ENCODE measurements around the gene IGSF21.

IGSF21 gene

DNA sequence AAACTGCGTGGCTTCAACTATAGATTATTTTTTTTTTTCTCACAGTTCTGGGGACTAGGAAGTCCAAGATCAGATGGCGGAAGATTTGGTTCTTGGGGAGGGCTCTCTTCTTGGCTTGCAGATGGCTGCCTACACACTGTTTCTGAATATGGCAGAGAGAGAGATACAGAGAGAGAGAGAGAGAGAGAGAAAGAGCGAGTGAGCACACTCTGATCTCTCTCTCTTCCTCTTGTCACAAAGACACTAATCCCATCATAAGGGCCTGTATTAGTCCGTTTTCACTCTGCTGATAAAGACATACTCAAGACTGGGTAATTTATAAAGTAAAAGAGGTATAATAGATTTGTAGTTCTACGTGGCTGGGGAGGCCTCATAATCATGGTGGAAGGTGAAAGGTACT, 79.5 kb downstream of the IGSF21 start:
- DNase-seq: no peak

DNA sequence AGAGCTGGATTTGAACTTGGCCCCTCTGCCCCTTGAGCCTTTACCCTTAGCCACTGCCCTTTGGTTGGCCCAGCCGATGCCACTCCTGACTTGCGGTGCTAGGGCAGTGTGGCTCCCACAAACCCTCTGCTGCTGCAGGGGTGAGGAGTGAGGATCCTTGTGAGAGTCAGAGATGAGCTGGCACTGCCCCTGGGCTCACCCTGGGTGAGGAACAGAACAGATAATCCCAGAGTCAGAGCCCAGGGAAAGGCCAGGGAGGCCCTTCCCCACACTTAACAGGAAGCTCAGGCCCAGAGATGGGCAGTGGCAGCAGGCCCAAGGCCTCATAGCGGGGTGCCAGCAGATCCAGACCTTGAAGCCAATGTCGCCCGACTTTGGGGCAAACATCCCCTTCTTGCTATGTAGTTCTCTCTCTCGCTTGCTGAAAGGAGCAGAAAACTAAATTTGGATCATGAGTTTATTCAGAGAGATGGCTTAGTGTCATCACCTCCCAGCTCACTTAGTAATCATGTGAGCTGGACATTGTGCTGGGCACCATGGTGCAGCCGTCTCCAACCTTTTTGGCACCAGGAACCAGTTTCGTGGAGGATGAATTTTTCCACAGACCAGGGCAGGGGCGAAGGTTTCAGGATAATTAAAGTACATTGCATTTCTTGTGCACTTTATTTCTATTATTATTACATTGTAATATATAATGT, 81.4 kb downstream of the IGSF21 start:
- DNase-seq: no peak

GRCh38 chr1:18190598-18190997, 83.0 kb downstream of the IGSF21 start:
- DNase-seq: no peak

DNA sequence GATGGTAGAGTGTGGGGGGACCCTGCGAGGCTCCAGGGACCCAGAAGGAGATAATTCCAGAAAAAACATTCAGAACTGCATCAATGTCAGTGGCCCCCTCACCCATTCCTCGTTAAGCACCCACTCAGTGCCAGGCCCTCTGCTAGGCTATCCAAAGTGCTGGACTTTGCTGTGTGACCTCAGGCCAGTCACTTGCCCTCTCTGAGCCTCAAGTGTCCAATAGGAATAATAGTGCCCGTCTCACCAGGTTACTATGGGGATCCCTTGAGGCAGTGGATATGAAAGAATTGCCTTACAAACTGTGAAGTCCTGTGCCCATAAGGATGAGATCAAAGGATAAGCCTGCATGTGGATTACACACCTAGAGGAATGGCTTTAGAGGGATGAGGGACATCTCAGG, 83.4 kb downstream of the IGSF21 start:
- DNase-seq: no peak

GRCh38 chr1:18191481-18192155, 84.0 kb downstream of the IGSF21 start:
- DNase-seq: no peak

DNA sequence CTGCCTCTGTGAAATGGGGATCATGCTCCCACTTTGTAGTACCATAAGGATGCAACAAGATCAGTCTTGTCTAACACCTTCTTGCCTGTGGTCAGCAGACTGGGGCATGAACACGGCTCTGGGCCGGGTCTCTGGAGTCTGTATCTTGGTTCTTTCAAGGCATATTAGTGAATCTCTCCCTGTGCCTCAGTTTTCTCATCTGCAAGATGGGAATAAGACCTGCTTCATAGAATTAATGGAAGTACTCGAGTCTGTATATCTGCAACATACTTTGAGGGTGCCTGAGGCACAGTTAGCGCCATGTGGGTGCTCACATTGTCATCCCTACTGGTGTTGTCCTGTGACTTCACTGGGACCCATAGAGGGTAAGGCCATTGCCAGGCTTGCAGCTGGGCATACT, 84.6 kb downstream of the IGSF21 start:
- DNase-seq: no peak

- DNase-seq: no peak
Observed at GRCh38 chr1:18192974-18193373, 85.4 kb downstream of the IGSF21 start.

- no peak for DNase-seq
Observed at GRCh38 chr1:18197299-18197698, 89.7 kb downstream of the IGSF21 start.

DNA sequence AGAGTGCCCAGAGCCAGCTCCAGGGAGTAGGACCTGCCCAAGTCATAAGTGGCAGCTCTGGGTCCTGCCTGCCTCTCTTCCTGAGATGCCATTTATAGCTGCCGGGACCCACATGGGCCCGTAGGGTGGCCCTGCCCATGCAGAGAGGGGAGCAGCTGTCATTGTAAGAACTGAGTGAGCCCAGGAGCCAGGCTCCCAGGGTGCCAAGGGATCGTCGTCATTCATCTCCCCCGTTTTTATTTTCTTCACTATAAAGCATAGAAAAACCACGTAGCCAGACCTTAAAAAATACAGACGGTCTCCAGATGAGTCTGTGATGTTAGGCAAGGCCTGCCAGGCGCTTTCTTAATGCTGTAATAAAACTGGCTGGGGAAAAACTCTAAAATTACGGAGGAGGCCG, 90.7 kb downstream of the IGSF21 start:
- DNase-seq: no peak

- no peak for DNase-seq
Observed at GRCh38 chr1:18199462-18199861, 91.9 kb downstream of the IGSF21 start.

DNA sequence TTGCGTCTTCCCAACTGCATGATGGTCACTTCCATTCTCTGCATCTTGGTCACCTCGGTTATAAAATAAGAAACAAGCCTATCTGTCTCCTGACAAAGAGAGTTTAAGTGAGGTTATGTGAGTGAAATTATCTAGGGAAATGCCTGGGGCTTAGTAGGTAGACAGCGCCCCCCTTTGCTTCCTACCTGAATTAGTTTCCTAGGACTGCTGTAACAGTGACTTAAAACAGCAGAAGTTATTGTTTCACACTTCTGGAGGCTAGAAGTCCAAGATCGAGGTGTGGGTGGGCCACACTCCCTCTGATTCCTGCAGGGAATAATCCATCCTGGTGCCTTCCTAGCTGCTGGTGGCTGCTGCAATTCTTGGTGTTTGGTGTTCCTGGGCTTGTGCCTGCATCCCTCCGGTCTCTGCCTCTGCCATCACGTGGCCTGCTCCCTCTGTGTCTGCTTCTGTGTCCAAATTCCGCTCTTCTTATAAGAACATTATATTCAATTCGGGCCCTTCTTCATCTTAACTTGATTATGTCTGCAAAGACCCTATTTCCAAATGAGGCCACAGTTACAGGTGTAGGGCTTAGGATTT, 92.6 kb downstream of the IGSF21 start:
- DNase-seq: peak in 2 of 3 donors; percentile 32 to 39

DNA sequence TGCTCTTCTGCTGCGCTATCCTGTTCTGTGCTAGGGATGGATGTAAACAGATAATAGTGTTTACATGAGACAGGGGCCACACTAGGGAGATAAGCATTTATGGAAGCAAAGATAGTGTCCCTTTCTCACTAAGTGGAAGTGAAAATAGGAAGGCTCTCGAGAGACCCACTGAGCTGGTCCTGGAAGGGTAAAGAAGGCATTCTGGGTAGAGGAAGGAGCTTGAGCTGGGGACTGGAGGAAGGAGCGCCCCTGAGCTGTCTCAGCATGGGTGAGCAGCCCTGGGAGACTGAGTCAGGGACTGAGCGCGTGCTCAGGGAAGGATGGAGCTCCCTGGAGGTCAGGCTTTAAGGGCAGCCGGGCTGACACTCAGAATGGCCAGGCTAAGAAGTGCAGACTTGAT, 93.3 kb downstream of the IGSF21 start:
- DNase-seq: no peak

DNA sequence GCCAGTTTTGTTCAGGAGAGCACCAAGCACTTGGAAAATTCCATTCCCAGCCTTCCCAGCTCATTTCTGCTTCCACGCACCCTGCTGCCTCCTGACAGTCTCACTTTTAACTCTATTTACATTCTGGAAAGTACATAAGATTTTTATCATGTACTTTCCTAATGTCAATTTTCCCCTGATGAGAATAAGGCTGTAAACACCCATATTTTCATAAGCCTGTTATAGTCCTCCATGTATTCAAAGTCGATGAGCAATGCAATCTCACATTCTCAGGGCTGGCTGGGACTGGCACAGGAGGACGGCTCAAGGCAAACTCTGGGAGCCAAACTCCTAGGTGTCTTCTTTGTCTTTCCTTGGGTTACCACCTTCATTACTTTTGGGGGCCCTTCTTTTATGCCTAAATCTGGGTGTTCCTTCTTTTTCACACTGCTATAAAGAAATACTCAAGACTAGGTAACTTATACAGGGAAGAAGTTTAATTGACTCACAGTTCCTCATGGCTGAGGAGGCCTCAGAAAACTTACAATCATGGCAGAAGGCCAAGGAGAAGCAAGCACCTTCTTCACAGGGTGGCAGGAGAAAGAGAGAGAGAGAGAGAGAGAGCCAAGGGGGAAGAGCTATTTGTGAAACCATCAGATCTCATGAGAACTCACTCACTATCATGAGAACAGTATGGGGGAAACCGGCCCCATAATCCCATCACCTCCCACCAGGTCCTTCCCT, 94.6 kb downstream of the IGSF21 start:
- DNase-seq: no peak

- no peak for DNase-seq
Observed at GRCh38 chr1:18203645-18204044, 96.0 kb downstream of the IGSF21 start.

DNA sequence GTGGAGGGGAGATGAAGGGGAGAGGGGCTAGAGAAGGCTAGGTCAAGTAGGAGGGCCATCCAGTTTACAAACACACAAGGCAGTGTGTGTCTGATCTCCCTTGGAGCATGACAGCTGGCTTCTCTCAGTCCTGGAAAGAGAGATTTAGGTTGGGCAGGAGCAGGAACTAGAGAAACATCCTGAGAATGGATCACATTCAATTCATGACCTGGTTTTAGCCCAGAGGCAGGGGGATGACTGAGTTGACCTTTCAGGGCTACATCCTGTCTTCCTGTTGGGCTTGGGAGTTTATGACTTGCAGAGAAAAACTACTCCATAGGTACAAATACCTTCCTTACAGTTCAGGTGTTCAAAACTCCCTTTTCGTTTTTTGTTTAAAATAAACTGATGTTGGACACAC, 97.0 kb downstream of the IGSF21 start:
- DNase-seq: no peak

DNA sequence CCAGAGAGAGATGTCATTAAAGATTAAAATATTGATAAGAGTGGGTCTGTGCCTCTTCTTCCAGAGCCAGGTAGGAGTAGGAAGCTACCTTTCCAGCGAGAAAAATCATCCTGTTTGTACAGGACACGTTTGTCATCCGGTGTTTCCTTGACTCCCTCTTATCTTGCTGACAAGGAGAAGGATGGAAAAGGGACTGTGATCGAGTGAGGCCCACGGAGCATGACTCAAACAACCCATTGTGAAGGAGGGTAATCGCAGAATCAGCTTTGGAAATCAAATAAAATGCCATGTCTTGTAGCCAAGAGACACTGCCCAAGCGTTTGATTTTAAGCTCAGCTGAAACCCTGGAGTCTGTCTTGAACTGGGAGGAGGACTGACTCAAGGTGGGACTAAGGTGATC, 97.7 kb downstream of the IGSF21 start:
- DNase-seq: no peak

DNA sequence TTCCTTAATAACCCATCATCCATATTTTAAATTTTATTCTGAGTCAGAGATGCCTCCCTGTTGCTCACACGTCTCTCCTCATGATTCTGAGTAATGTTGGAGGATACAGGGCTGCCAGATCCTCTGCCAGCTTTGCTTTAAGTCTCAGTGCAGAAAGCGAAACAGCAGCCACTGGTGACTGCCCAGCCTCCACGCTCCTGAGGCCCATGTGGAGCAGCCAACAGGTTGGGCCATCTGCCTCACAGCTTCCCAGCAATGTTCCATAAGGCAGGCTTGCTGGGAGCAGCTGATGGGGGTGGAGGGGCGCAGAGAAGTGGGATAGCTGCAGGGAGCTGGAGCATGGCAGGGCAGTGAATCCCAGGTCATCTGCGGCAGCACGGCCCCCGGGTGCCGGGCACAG, 104.2 kb downstream of the IGSF21 start:
- no peak for DNase-seq

- peak; percentile 49 to 74 (median 74) for DNase-seq
Observed at GRCh38 chr1:18217398-18218043, 109.9 kb downstream of the IGSF21 start.

DNA sequence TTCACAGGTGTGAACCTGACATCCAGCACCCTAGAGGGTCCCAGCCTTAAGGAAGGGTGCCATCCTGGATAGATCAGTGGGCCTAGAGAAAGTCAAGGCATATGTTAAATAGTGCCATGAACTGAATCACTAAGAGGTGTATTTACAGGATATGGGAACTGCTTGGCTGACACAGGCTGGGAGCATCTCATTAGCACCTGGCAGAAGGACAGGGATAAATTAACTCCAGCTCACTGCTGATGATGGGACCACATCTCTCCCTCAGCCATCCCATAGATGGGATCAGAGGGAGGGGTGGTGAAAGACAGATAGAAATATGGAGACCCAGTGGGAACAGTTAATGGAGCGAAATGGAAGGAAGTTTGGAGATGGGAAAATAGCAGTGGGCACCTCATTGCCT, 122.0 kb downstream of the IGSF21 start:
- DNase-seq: no peak

- no peak for DNase-seq
Observed at GRCh38 chr1:18230321-18230720, 122.7 kb downstream of the IGSF21 start.

DNA sequence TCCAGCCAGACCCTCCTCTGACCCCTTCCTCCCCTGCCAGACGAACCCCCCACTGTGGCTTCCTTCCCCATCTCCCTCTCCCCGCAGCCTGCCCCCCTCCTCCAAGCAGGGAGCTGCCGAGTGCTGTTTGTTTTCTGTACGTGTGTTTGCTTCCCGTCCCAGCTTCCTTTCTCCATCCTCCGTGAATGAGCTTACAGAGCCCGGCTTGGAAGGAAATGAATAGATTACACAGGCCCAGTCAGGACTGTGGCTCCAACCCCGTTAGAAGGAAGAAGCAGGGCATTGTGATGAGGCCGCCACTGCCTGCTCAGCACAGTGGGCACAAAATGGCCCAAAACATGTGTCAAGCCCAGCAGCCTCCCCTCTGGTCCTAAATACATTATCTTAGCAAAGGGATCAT, 123.2 kb downstream of the IGSF21 start:
- DNase-seq: no peak

- DNase-seq: peak in 2 of 3 donors; percentile 16 to 20
Observed at GRCh38 chr1:18232052-18232451, 124.5 kb downstream of the IGSF21 start.

- no peak for DNase-seq
Observed at GRCh38 chr1:18233176-18233864, 125.7 kb downstream of the IGSF21 start.

All from suppressor macrophage treated with lipopolysaccharide for 1 hour (primary cell).